ENCODE results near the gene LGI4.

The LGI4 gene

DNA sequence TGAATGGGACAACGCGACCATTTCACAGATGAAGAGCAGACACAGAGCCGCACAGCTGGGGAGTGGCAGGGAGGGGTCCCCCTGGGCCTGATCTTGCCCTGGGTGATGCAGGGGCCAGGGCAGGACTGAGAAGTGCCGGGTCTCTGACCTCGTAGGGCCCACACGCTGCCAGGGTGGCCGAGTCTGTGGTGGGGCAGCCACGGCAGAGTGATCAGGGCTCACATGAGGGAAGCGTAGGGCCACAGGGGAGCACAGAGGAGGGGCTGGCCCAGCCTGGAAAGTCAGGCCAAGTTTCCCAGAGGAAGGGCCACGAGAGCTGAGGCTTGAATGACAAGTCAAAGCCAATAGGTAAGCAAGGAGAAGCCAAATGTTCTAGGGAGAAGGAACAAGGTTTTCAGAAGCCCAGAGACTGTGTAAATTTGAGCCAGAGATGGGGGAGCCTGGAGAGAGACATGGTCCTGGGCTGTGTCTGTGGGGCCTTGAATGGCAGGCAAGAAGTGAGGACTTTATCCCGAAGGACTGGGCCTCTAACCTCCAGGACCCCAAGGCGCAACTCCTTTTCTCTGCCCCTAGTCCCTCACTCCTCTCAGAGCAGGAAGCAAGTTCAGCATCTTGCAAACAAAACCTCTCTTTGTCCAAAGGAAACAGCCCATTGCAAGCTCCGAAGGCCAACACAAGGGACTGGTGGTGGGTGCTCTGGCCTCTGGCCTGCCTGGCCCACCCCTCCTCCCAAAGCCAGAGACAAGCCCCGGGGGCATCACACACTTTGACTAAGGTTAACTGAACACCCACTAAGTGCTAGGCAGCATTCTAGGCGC is 51.0 kb downstream of the LGI4 start:
- no peak for DNase-seq

DNA sequence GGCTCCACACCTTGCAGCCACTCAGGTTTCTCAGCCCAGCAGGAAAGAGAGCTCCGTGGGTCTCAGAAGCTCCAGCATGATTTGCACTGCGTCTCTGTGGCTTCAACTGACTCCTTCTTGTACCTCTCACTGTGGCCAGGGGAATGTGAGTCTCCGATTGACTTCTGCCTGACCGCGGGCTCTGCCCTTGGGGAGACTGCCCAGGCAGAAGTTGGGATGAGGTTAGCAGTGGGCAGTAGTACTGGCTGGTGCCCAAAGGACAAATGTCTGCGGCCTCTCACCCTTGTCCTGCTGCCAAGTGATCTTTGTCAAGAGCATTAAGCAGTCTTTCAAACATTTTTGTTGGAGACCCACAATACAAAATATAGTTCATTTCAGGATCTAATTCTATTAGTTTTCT is 53.7 kb downstream of the LGI4 start:
- no peak for DNase-seq

DNA sequence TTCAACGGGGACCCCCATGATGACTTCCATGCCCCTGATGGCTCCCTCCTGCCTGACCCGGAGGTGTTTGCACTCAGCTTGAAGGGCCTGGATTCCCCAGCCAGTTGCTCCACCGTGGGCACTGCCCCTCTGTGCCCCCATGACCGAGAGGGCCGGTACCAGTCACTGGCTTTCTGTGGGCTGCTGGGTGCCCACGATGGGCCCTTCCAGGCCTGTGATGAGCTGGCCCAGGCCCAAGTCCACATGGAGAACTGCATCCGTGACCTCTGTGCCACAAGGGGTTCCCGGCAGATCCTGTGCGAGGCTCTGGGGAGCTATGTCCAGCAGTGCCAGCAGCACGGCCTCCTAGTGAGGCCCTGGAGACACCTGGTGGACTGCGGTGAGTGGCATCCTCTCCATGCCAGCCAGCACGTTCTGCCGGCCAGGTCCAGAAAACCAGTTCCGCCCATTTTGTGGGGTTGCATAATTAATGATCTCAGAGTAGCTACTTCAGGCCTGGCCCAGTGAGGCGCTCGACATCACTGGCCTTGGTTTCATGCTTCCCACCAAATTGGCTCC is 54.2 kb downstream of the LGI4 start:
- DNase-seq: no peak

DNA sequence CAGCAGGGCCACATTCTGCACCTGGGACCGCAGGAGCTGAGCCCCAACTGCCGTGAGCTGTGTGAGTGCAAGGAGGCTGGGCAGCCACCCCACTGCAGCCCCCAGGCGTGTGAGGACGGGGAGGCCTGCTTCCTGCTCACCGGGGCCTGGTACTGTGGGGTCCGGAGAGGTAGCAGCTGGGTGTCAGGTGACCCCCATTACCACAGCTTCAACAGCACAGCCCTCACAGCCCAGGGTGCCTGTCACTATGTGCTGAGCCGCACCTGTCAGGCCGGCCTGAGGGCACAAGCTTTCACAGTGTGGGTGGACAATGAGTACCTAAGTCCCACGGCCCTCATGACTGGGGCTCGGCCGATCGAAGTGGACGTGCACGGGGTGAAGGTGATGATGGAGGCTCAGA is 55.0 kb downstream of the LGI4 start:
- no peak for DNase-seq

DNA sequence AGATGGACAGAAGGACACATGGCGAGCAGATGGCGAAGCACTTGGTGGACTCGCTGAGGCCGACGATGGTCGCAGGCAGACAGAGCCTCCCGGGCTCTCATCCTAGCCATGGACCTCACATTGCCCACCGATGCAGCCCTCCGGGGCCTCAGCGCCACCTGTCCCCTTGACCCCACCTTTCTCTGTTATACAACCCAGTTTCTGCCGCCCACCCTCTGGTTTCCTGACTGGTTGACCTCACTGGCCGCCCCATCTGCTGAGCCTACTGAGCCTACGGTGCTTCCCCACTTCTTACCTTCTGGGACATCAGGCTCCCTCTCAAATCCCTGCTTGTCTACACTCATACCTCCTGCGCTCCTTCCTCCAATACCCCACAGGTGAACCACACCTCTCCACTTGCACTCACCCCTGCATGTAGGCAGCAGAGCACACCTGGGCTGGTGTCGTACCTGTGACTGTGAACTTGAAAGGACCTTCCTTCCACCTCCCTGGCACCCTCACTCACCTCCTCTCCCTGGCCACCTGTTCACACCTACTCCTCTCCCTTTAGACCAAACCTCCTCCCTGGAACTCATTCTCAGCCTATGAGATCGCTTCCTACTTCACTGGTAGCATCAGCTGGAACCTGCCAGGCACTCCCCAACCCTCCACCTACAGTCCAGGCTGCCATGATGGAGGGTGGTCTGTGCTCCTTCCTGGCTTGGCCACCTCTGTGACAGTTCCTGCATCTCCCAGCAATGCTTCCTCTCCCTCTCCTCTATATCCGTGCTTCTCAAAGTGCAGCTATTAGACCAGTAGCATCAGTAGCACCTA is 57.2 kb downstream of the LGI4 start:
- no peak for DNase-seq

DNA sequence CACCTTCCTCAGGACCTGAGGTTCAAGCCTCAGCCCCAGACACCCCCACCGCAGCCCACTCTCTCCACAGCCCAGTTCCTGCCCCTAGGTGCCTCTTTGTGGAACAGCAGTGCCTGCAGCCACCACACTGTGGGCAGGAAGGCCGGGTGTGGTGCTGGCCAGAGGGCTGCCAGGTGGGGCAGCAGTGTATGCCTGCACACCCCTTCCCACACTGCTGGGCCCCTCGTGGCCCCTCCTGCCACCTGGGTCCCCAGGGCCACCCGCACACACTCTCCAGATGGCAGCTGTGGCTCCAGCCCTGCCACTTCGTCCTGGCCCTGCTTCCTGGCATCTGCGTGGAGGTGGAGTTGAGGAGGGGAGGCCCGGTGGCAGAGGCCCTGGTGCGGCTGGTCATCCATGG is 58.2 kb downstream of the LGI4 start:
- DNase-seq: no peak

DNA sequence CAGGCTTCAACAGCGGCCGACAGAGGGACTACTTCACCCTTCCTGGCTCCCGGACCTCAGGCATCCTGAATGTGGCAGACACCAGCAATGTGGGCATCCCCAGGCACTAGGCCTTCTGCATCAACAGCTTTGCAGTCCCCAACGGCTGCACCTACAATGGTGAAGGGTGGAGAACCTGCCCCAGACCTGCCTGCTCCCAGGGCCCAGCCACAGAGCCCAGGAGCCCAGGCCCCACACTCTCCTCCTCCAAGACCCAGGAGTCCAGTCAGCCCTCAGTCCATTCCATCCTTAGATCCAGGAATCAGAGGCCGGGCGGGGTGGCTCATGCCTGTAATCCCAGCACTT is 58.9 kb downstream of the LGI4 start:
- DNase-seq: no peak

DNA sequence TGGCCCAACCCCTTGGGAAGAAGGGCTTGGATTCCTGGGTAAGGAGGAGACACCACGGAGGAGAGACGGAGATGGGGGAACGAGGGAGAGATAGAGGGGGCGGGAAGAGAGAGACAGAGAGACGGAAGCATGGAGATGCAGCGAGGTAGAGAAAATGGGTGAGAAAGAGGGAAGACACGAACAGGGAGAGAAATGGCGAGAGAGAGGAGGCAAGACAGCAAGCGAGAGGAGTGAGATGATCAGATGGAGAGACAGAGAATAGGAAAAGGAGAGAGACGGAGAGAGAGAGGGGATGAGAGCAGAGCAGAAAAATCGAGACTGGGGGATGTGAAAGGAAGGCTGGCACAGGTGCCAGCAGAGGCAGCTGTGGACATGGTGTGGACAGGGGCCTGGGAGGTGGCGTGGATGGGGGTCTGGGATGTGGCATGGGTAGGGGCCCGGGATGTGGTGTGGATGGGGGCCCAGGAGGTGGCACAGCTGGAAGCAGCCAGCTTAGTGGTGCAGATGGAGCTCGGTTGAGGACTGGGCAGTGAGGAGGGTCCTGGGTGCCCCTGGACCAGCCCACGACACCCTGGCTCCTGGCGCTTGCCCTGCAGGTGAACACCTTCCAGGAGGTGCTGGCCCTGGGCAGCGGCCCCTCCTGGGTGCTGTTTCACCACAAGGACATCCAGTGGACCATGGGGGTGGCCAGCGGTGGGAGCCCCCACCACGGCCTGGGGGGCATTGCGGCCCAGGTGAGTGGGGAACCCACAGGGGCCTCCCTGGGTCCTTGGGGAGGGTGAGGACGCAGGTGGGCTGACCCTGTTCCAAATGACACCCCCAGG is 59.4 kb downstream of the LGI4 start:
- DNase-seq: no peak
